Stromal cell of bone marrow (primary cell): ENCODE results near the gene MUC6.

Source experiments
- DNase-seq: peaks from one replicate; pipeline ENCODE4 v3.0.0-alpha.2; 2012; ENCODE audit warnings: low read depth

MUC6 gene

GRCh38 chr11:967995-968751 is 68.3 kb downstream of the MUC6 start:
- DNase-seq, result no peak

GRCh38 chr11:965206-965775 is 71.2 kb downstream of the MUC6 start:
- no peak for DNase-seq

GRCh38 chr11:963852-964251 is 72.7 kb downstream of the MUC6 start:
- DNase-seq, result no peak
